Neural cell (in vitro differentiated cells): ENCODE measurements around the gene OVOL1.

ENCODE experiments used
- RAD21 ChIP-seq: fragments of 450-650 bp; conservative IDR thresholded peaks from 2 replicates; pipeline ENCODE4 v1.6.1; 2014; ENCODE audit warnings: antibody characterized with exemption, mild to moderate bottlenecking, moderate library complexity
- TF ChIP-seq, protein P1 (sequence below): fragments of 450-650 bp; IDR thresholded peaks from 2 replicates; pipeline ENCODE4 v1.5.1; 2014; ENCODE audit warnings: antibody characterized with exemption, mild to moderate bottlenecking, moderate library complexity; ENCODE audit not compliant: poor library complexity, severe bottlenecking

DNA sequence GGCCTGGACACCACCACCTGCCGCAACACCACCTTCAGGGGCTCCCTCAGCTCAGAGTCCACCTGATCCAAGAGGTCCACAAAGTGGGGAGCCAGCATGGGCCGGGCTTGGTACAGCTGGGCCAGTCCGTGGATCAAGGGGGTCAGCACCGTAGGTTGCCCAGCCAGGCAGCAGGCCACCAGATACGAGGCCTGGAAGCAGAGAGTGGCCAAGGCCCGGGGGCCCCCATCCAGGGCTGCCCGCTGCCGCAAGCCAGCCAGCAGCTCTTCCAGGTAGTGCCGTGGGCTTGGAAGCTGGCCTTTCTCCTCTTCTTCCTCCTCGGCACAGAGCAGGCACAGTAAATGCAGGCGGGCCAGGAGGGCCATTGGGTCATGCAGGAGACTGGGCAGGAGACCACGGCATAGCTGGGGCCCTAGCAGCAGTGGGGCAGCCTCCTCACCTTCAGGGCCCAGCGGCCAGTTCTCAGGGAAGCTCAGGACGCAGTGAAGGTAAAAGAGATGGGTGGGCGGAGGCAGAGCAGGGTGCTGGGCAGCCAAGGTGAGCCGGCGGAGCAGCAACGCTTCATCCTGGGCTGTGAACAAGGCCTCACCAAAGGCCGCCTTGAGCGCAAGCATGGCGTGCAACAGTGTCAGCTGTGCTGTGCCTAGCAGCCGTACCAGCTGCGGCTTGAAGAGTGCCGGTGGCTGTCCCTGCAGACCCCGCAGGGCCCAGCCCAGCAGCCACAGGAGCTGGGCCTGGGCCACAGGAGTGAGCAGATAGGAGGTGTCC is 7.8 kb upstream of the OVOL1 start:
- no peak for TF ChIP-seq RAD21
- TF ChIP-seq, protein P1, sequence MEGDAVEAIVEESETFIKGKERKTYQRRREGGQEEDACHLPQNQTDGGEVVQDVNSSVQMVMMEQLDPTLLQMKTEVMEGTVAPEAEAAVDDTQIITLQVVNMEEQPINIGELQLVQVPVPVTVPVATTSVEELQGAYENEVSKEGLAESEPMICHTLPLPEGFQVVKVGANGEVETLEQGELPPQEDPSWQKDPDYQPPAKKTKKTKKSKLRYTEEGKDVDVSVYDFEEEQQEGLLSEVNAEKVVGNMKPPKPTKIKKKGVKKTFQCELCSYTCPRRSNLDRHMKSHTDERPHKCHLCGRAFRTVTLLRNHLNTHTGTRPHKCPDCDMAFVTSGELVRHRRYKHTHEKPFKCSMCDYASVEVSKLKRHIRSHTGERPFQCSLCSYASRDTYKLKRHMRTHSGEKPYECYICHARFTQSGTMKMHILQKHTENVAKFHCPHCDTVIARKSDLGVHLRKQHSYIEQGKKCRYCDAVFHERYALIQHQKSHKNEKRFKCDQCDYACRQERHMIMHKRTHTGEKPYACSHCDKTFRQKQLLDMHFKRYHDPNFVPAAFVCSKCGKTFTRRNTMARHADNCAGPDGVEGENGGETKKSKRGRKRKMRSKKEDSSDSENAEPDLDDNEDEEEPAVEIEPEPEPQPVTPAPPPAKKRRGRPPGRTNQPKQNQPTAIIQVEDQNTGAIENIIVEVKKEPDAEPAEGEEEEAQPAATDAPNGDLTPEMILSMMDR, result no peak
